Thyroid gland (tissue), 4 donors: Measurements from ENCODE around the gene PPP1R3F. TPM values are rescaled to one million over a fixed set of nuclear protein-coding genes. Genes with fewer than 3 reads are reported as not detected.

Source experiments
- DNase-seq, 2 donors: peaks; one replicate each; pipeline ENCODE4 v3.0.0-alpha.2; 2019
- H3K27ac ChIP-seq, 3 donors: fragments of 200-600 bp; sonication (generic); 1 replicate in 2 of 3; 2 replicates in 1 of 3; pipeline ENCODE4 v1.5.1; 2016 to 2019; ENCODE audit warnings: mild to moderate bottlenecking in 1 of 3, moderate library complexity in 1 of 3
- H3K27me3 ChIP-seq: fragments of 200-600 bp; sonication (generic); one replicate; pipeline ENCODE4 v1.5.1; 2019
- H3K36me3 ChIP-seq, 2 donors: fragments of 200-600 bp; sonication (generic); one replicate each; pipeline ENCODE4 v1.5.1; 2016 to 2019
- H3K4me1 ChIP-seq, 2 donors: fragments of 200-600 bp; sonication (generic); one replicate each; pipeline ENCODE4 v1.5.1; 2017 to 2019
- H3K4me3 ChIP-seq, 3 donors: fragments of 200-600 bp; sonication (generic); replicated peaks in 1 of 3; 1 replicate in 2 of 3; 2 replicates in 1 of 3; pipeline ENCODE4 v1.5.1; 2016; ENCODE audit warnings: mild to moderate bottlenecking in 1 of 3
- H3K9me3 ChIP-seq: fragments of 200-600 bp; sonication (generic); one replicate; pipeline ENCODE4 v1.5.1; 2017
- POLR2A ChIP-seq, 2 donors: fragments of 450-650 bp; IDR thresholded peaks; one replicate each; pipeline ENCODE4 v1.6.1; 2017; ENCODE audit warnings: antibody characterized with exemption in 2 of 2, mild to moderate bottlenecking in 2 of 2, moderate library complexity in 1 of 2
- WGBS, 2 donors: methylation state at CpG; one replicate each; pipeline ENCODE4 v1.1.5; 2017; 5-methylcytosine and 5-hydroxymethylcytosine counted together
- intact Hi-C: fragments of 100-400 bp; cut with DNase I; formaldehyde crosslinking; loops from one replicate; pipeline ENCODE4 v1.15.1; 2023
- total RNA-seq, 4 donors: library from RNA; depleted of rRNA; stranded (reverse); fragments of >200 nt; gene quantifications; one replicate each; pipeline ENCODE4 v1.2.3, GENCODE V29; 2016
- TF ChIP-seq, protein P1 (sequence below), 6 experiments: fragments of 200-600 bp in 3 of 6; fragments of 450-650 bp in 3 of 6; sonication (generic) in 3 of 6; IDR thresholded peaks; one replicate each; pipeline ENCODE4 v1.5.1; 2016 to 2019; ENCODE audit warnings: antibody characterized with exemption in 6 of 6, mild to moderate bottlenecking in 2 of 6, inconsistent platforms in 1 of 6, moderate library complexity in 1 of 6

Gene PPP1R3F
- total RNA-seq, 4 donors from 2014 or later: 7.7 to 15.7 (median 12.5) TPM

DNA sequence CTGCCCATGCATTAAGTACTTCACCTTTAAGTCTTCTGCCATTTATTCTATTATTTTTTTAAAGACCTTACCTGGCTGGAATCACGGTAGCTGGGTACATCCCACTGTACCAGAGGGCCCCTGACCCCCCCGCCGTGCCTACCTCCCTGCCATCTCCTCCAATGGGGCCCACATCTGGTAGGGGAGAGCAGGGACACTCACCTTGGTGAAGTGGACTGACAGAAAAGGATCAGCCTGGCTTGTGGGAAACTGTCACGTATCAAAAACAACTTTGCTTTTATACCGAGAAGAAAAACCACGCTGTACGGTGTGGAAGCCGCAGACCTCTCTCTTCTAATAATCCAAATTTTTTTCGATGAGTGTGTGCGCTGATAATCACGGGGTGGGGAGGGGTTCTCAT is 5.1 kb upstream of the PPP1R3F start, which contains the start of gene FOXP3:
TSS of gene FOXP3 (minus strand) at position 251 of the 400 bp plus-strand sequence. CDS start 6,205 bp downstream, outside the sequence.
- no peak for DNase-seq
- H3K4me3 ChIP-seq: no peak within 1 kb of the TSS
- WGBS, 2 donors: 89 to 93% methylated on average over 11 of the region's 11 CpGs
- H3K27me3 ChIP-seq: no peaks in the 10 kb centered on the region
- H3K36me3 ChIP-seq: no peaks in the 10 kb centered on the region
- H3K27ac ChIP-seq: no peak within 1 kb of the TSS
- TF ChIP-seq POLR2A (IDR thresholded peaks at IDR 0.05): no peak
- TF ChIP-seq, protein P1, sequence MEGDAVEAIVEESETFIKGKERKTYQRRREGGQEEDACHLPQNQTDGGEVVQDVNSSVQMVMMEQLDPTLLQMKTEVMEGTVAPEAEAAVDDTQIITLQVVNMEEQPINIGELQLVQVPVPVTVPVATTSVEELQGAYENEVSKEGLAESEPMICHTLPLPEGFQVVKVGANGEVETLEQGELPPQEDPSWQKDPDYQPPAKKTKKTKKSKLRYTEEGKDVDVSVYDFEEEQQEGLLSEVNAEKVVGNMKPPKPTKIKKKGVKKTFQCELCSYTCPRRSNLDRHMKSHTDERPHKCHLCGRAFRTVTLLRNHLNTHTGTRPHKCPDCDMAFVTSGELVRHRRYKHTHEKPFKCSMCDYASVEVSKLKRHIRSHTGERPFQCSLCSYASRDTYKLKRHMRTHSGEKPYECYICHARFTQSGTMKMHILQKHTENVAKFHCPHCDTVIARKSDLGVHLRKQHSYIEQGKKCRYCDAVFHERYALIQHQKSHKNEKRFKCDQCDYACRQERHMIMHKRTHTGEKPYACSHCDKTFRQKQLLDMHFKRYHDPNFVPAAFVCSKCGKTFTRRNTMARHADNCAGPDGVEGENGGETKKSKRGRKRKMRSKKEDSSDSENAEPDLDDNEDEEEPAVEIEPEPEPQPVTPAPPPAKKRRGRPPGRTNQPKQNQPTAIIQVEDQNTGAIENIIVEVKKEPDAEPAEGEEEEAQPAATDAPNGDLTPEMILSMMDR (IDR thresholded peaks at IDR 0.05): no peak
- intact Hi-C loops: no loop called here
- H3K9me3 ChIP-seq: no peaks in the 10 kb centered on the region
- no peaks in the 10 kb centered on the region for H3K4me1 ChIP-seq

DNA sequence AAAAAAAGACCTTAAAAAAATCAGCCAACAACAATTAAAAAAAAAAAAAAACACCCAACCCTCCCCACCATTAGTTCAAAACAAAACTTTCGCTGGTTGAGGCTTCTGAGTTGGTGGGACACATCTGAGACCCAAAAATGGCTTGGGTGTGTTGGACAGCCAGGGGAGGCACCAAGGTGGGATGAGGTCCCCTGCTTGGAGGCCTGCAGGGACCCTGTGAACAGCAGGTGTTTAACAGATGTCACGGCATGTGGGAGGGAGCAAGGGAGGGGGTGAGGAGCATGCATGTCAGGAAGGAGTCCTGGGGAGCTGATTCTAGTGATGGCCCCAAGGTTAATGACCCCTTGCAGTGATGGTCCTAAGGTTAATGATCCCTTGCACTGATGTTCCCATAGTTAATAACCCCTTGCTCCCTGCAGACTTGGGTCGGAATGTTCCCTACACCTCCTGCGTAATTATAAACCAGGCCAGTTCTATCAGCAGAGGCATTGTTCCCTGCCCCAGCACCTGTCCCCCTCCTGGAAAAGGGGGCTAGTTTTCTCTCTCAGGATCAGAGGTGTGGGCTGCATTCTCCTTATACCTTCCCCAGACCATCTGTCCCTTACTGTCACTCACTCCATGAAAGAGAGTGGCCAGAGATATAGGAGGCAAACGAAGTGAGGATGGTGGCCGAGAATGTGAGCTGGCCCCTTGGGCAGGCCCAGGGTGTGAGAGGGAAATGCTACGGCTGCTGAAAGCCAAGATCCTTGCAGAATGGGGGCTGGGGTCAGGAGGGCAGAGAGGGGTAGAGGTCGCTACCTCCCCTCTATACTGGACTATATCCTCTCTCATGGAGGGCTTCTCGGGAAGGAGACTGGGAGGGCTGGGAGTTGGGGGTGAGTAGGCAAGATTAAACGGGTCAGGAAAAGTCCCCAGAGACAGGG is 2.8 kb upstream of the PPP1R3F start:
- no peak for DNase-seq
- peaks cover 6 to 14% of the 10 kb centered on the region in 2 donors for H3K4me1 ChIP-seq
- WGBS, 2 donors: 84 to 87% methylated on average over 9 to 10 of the region's 10 CpGs
- no peak overlapping the region for H3K4me3 ChIP-seq
- intact Hi-C loops: no loop called here
- no peak overlapping the region for H3K27ac ChIP-seq
- H3K36me3 ChIP-seq: no peaks in the 10 kb centered on the region
- no peak for TF ChIP-seq POLR2A (IDR thresholded peaks at IDR 0.05)
- TF ChIP-seq, protein P1 (IDR thresholded peaks at IDR 0.05): no peak
- no peaks in the 10 kb centered on the region for H3K27me3 ChIP-seq
- no peaks in the 10 kb centered on the region for H3K9me3 ChIP-seq

DNA sequence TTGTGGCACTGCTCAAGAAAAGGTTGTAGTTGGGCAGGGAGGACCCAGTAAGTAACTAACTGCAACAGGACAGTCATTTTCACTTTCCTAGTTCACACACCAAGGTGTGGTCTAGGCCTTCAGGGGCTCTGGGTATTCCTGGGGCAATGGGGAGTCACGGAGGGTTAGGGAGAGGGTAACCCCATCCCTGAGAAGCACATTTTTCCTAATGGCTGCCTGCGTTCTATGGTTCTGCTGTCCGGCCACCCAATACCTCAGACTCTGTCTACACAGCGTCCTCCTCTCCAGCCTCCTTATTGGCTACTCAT is 937 bp upstream of the PPP1R3F start:
- intact Hi-C loops: no loop called here

DNA sequence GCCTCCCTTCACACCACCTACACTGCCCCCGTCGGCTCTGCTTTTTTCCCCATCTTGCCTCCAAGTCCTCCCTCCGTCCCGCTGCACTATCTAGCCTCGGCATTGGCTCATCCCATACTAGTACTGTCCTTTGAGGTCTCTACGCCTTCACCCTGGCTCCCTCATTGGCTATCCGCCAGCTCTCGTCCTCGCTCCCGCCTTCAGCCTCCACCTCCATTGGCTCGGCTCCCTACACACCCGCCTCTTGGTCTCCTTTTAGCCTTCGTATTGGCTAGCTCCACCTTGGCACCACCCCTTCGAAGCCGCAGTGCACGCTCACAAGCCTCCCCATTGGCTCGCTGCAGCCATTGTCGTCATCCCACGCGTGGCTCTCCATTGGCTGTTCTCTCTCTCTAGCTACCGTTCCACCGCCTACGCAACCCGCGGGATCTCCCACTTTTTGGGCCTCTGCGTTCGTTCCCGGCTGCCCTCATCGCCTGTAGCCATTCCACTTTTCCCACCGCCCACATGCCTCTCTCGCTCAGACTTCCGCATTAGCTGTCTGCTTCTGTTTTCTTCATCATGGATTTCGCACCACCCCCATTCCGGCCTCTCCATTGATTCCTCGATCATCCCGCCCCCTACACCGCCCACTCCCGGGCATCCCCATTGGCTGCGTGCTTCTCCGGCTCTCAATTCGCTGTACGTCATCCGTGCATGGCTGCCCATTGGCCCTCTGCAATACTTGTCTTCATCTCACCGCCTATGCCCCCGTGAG is 405 bp upstream of the PPP1R3F start:
- Histone ChIP-seq H3K36me3 (no peaks in the 10 kb centered on the region), H3K4me3 (peak overlapping the region in 1 of 3 donors; percentile 26), H3K27me3 (no peaks in the 10 kb centered on the region), H3K4me1 (peaks cover 6 to 21% of the 10 kb centered on the region in 2 donors), H3K27ac (peak overlapping the region; percentile 79 to 90 (median 84)), H3K9me3 (no peaks in the 10 kb centered on the region)
- TF ChIP-seq, protein P1 (IDR thresholded peaks at IDR 0.05): no peak
- peak in 1 of 2 donors; percentile 78 for TF ChIP-seq POLR2A (IDR thresholded peaks at IDR 0.05)
- peak; percentile 97 for DNase-seq
- intact Hi-C loops: no loop called here
- 0 to 1% methylated on average over 42 to 43 of the region's 45 CpGs for WGBS, 2 donors

More for the DNA sequence above, 937 bp upstream of the PPP1R3F start:
- no peak for DNase-seq
- WGBS, 2 donors: 0 to 3% methylated on average over 3 to 4 of the region's 4 CpGs
- Histone ChIP-seq H3K27me3 (no peaks in the 10 kb centered on the region), H3K27ac (peak overlapping the region; percentile 53 to 90 (median 84)), H3K9me3 (no peaks in the 10 kb centered on the region), H3K36me3 (no peaks in the 10 kb centered on the region), H3K4me1 (peaks cover 6 to 21% of the 10 kb centered on the region in 2 donors), H3K4me3 (peak overlapping the region in 1 of 3 donors; percentile 26)
- TF ChIP-seq, protein P1 (IDR thresholded peaks at IDR 0.05): no peak
- no peak for TF ChIP-seq POLR2A (IDR thresholded peaks at IDR 0.05)
